SK-N-SH (cell line): ENCODE results near the gene RBM47. TPM values are rescaled to one million over a fixed set of nuclear protein-coding genes. Genes with fewer than 3 reads are reported as not detected.
A peak's percentile ranks its signal among the peaks of the same experiment; 100 is the strongest.

Experiments
- CTCF ChIA-PET: fragments of 300-600, 350-600 bp; formaldehyde crosslinking; extraction: SDS; loops from one replicate; lab custom pipeline; 2021; lab: Yijun Ruan, JAX
- POLR2A ChIA-PET: fragments of 350-600 bp; sonication (Branson Sonifier 250); formaldehyde crosslinking; extraction: SDS; loops from one replicate; lab custom pipeline; 2020; ENCODE audit warnings: antibody characterized with exemption, inconsistent platforms; lab: Yijun Ruan, JAX
- DNase-seq: peaks from one replicate; pipeline ENCODE4 v3.0.0; 2012
- H2AFZ ChIP-seq: fragments of 200-600 bp; sonication (generic); 2 replicates; pipeline ENCODE4 v1.8.1; 2016; ENCODE audit warnings: antibody characterized with exemption, mild to moderate bottlenecking, low read depth
- H3F3A ChIP-seq: fragments of 200-600 bp; sonication (generic); replicated peaks from 2 replicates; pipeline ENCODE3; 2016; ENCODE audit warnings: antibody characterized with exemption, mild to moderate bottlenecking; ENCODE audit not compliant: insufficient read depth
- H3K27ac ChIP-seq, 2 experiments: fragments of 200-500 bp in 1 of 2; fragments of 200-600 bp in 1 of 2; sonication (Bioruptor generic) in 1 of 2; sonication (generic), shearing (Covaris generic) in 1 of 2; 2 replicates each; pipeline versions ENCODE4 v1.5.1 to v1.6.1; 2014 to 2016; ENCODE audit warnings: low read depth in 2 of 2, inconsistent platforms in 1 of 2, low read length in 1 of 2, mild to moderate bottlenecking in 1 of 2, mixed read lengths in 1 of 2
- H3K27me3 ChIP-seq: fragments of 200-600 bp; sonication (generic), shearing (Covaris generic); 2 replicates; pipeline ENCODE4 v1.6.1; 2016; ENCODE audit warnings: mixed run types; ENCODE audit not compliant: insufficient read depth
- H3K36me3 ChIP-seq, 2 experiments: fragments of 200-500 bp in 1 of 2; fragments of 200-600 bp in 1 of 2; sonication (Bioruptor generic) in 1 of 2; sonication (generic) in 1 of 2; replicated peaks in 1 of 2; 2 replicates each; pipeline versions ENCODE3 to v1.5.1; 2014 to 2016; ENCODE audit warnings: low read length in 1 of 2, mild to moderate bottlenecking in 1 of 2; ENCODE audit not compliant: insufficient read depth in 2 of 2, control insufficient read depth in 1 of 2
- H3K4me1 ChIP-seq, 2 experiments: fragments of 200-500 bp in 1 of 2; fragments of 200-600 bp in 1 of 2; sonication (Bioruptor generic) in 1 of 2; sonication (generic), shearing (Covaris generic) in 1 of 2; 2 replicates each; pipeline versions ENCODE4 v1.5.1 to v1.6.1; 2014 to 2016; ENCODE audit warnings: low read depth in 1 of 2, low read length in 1 of 2, mixed run types in 1 of 2; ENCODE audit not compliant: insufficient read depth in 2 of 2, control insufficient read depth in 1 of 2
- H3K4me2 ChIP-seq: fragments of 200-600 bp; sonication (generic), shearing (Covaris generic); 2 replicates; pipeline ENCODE4 v1.6.1; 2017; ENCODE audit warnings: mixed run types
- H3K4me3 ChIP-seq, 2 experiments: fragments of 200-500 bp in 1 of 2; fragments of 200-600 bp in 1 of 2; sonication (Bioruptor generic) in 1 of 2; sonication (generic), shearing (Covaris generic) in 1 of 2; 2 replicates each; pipeline versions ENCODE4 v1.5.1 to v1.8.1; 2014 to 2016; ENCODE audit warnings: low read depth in 2 of 2, inconsistent platforms in 1 of 2, low read length in 1 of 2, mild to moderate bottlenecking in 1 of 2, mixed read lengths in 1 of 2, moderate library complexity in 1 of 2
- H3K79me2 ChIP-seq: fragments of 200-600 bp; sonication (generic); 2 replicates; pipeline ENCODE4 v1.8.1; 2017; ENCODE audit warnings: mild to moderate bottlenecking; ENCODE audit not compliant: insufficient read depth
- H3K9ac ChIP-seq: fragments of 200-600 bp; sonication (generic); 2 replicates; pipeline ENCODE4 v1.6.1; 2017; ENCODE audit warnings: mixed run types
- H3K9me2 ChIP-seq: fragments of 200-600 bp; sonication (generic); 2 replicates; pipeline ENCODE4 v1.6.1; 2017; ENCODE audit warnings: mixed run types
- H3K9me3 ChIP-seq: fragments of 200-600 bp; sonication (generic); 2 replicates; pipeline ENCODE4 v1.6.1; 2017; ENCODE audit warnings: mixed run types, mild to moderate bottlenecking, moderate library complexity
- H4K20me1 ChIP-seq: fragments of 200-600 bp; sonication (generic); 2 replicates; pipeline ENCODE4 v1.6.1; 2017; ENCODE audit warnings: mild to moderate bottlenecking, mixed run types; ENCODE audit not compliant: insufficient read depth
- CHD2 ChIP-seq: fragments of 150-350 bp; IDR thresholded peaks from 2 replicates; pipeline ENCODE4 v1.6.1; 2018; ENCODE audit warnings: low read length; ENCODE audit not compliant: partially characterized antibody
- ELF1 ChIP-seq: IDR thresholded peaks from 2 replicates; pipeline ENCODE4 v1.4.0; 2012
- EP300 ChIP-seq, 2 experiments: IDR thresholded peaks; 2 replicates each; pipeline versions ENCODE4 v1.4.0 to v1.6.1; 2012; ENCODE audit warnings: borderline replicate concordance in 1 of 2, low read depth in 1 of 2, low read length in 1 of 2
- FOSL2 ChIP-seq: IDR thresholded peaks from 2 replicates; pipeline ENCODE4 v1.4.0; 2012; ENCODE audit warnings: low read depth, mild to moderate bottlenecking, moderate library complexity, borderline replicate concordance
- FOXJ3 ChIP-seq: sonication (generic); formaldehyde crosslinking; IDR thresholded peaks from 2 replicates; pipeline ENCODE4 v1.5.1; 2020; ENCODE audit warnings: mild to moderate bottlenecking, missing genetic modification reagents
- JUND ChIP-seq: IDR thresholded peaks from 2 replicates; pipeline ENCODE4 v1.4.0; 2012
- MXI1 ChIP-seq: IDR thresholded peaks from 2 replicates; pipeline ENCODE4 v1.6.1; 2012; ENCODE audit warnings: mild to moderate bottlenecking, low read depth, low read length, improper control_type of control experiment
- NFIC ChIP-seq: IDR thresholded peaks from 2 replicates; pipeline ENCODE4 v1.4.0; 2012; ENCODE audit warnings: borderline replicate concordance
- PBX3 ChIP-seq: IDR thresholded peaks from 2 replicates; pipeline ENCODE4; 2012
- POLR2AphosphoS5 ChIP-seq: IDR thresholded peaks from 2 replicates; pipeline ENCODE4 v1.6.1; 2012; ENCODE audit warnings: low read depth, low read length
- RAD21 ChIP-seq: IDR thresholded peaks from 2 replicates; pipeline ENCODE4 v1.6.1; 2012; ENCODE audit warnings: mild to moderate bottlenecking, low read length
- RFX5 ChIP-seq: IDR thresholded peaks from 2 replicates; pipeline ENCODE4 v1.6.1; 2012; ENCODE audit warnings: mild to moderate bottlenecking, improper control_type of control experiment, low read length
- RXRA ChIP-seq: IDR thresholded peaks from 2 replicates; pipeline ENCODE4 v1.4.0; 2012; ENCODE audit warnings: low read depth, mild to moderate bottlenecking, borderline replicate concordance
- SMC3 ChIP-seq: IDR thresholded peaks from 2 replicates; pipeline ENCODE4 v1.6.1; 2012; ENCODE audit warnings: low read depth, low read length, improper control_type of control experiment
- TAF1 ChIP-seq: IDR thresholded peaks from 2 replicates; pipeline ENCODE4 v1.6.1; 2012; ENCODE audit warnings: low read depth, mild to moderate bottlenecking, low read length, moderate library complexity, borderline replicate concordance
- TCF12 ChIP-seq: IDR thresholded peaks from 2 replicates; pipeline ENCODE4 v1.4.0; 2012
- TEAD4 ChIP-seq: IDR thresholded peaks from 2 replicates; pipeline ENCODE4 v1.4.0; 2012; ENCODE audit warnings: mild to moderate bottlenecking, borderline replicate concordance; ENCODE audit not compliant: insufficient read depth
- USF2 ChIP-seq: fragments of 150-350 bp; IDR thresholded peaks from 2 replicates; pipeline ENCODE4 v1.6.1; 2017; ENCODE audit warnings: antibody characterized with exemption, low read length, low read depth, borderline replicate concordance
- YY1 ChIP-seq: IDR thresholded peaks from 2 replicates; pipeline ENCODE4 v1.4.0; 2012; ENCODE audit warnings: low read depth, mild to moderate bottlenecking
- ZBTB33 ChIP-seq: IDR thresholded peaks from 2 replicates; pipeline ENCODE4 v1.4.0; 2012; ENCODE audit warnings: low read depth, borderline replicate concordance
- WGBS: methylation state at CpG from one replicate; pipeline ENCODE4 v1.1.6; 2017; ENCODE audit warnings: low lambda C conversion rate; 5-methylcytosine and 5-hydroxymethylcytosine counted together
- polyA plus RNA-seq, 3 experiments: library from polyadenylated mRNA; depleted of rRNA; stranded (reverse); fragments of >200 nt; gene quantifications; 2 replicates each; pipeline ENCODE4 v1.2.3, GENCODE V29; 2012
- TF ChIP-seq, protein P1 (sequence below): IDR thresholded peaks from 2 replicates; pipeline ENCODE4 v1.4.0; 2012; ENCODE audit warnings: low read depth
- TF ChIP-seq, protein P2 (sequence below): fragments of 150-350 bp; IDR thresholded peaks from 2 replicates; pipeline ENCODE4 v1.6.1; 2016; ENCODE audit warnings: mild to moderate bottlenecking, low read depth, low read length

The RBM47 gene
- polyA plus RNA-seq, 1 of the 3 experiments (the other 2 are of a cell fraction), result 6.8 TPM

- H3K36me3 ChIP-seq, result no peaks in the 10 kb centered on the region
- no peaks in the 10 kb centered on the region for H3K79me2 ChIP-seq
- peaks cover 4% of the 10 kb centered on the region for H3F3A ChIP-seq
- no peaks in the 10 kb centered on the region for H3K9me2 ChIP-seq
- no peak for DNase-seq
- 72% methylated on average over 3 of the region's 5 CpGs for WGBS
- no peaks in the 10 kb centered on the region for H4K20me1 ChIP-seq
- H2AFZ ChIP-seq, result no peak overlapping the region
- H3K4me3 ChIP-seq, result no peak overlapping the region
- ChIA-PET CTCF (no interaction called here), POLR2A (no interaction called here)
- H3K9me3 ChIP-seq, result no peaks in the 10 kb centered on the region
- H3K4me2 ChIP-seq, result no peak overlapping the region
- H3K4me1 ChIP-seq, result no peaks in the 10 kb centered on the region; a peak in 2 of 4 replicates
- TF ChIP-seq RFX5, result no peak
- no peak for TF ChIP-seq TEAD4
- TF ChIP-seq USF2, result no peak
- TF ChIP-seq PBX3, result no peak
- no peak for TF ChIP-seq JUND
- no peak overlapping the region for H3K27ac ChIP-seq
- H3K9ac ChIP-seq, result no peak overlapping the region
- H3K27me3 ChIP-seq, result no peaks in the 10 kb centered on the region
These were observed 2.4 kb upstream of the RBM47 start for GRCh38 chr4:40632080-40632479.

DNA sequence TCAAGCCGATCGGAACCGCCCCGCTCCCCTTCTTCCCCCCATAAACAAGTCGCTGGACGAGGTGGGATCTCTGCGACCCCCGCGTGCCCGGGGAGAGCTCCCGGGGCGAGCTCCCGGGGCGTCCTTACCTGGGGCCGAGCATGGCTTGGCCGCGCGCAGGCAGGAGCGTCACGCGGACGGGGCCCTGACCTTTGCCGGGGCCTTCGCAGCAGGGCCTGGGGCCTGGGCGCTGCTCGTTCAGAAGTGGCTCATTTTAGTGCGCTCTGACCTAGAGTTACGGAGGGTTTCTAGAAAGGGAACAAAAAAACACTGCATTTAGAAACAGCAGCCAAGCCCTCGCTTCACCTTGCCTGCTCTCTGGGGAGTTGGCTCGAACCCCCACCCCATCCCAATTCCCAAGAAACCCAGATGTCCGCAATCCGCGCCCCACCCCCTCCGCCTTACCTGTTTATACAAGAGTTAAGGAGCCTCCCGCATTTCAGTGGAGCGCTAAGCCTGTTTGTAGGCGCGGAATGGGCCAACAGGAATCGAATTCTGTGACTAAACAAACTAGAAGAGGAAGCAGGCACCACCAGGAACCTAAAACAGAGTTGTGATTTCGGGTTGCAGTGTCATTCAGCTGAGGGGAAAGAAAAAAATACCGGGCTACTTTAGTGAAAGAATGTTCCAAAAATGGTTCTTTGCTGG is 814 bp upstream of the RBM47 start:
- peak; percentile 21 for DNase-seq
- Histone ChIP-seq H2AFZ (no peak overlapping the region), H3F3A (peaks cover 4% of the 10 kb centered on the region), H3K4me2 (no peak overlapping the region; the same call in 1 of the 2 replicates), H3K4me3 (no peak overlapping the region), H3K36me3 (no peaks in the 10 kb centered on the region), H4K20me1 (no peaks in the 10 kb centered on the region), H3K27me3 (no peaks in the 10 kb centered on the region), H3K4me1 (no peaks in the 10 kb centered on the region; a peak in 2 of 4 replicates), H3K9me2 (no peaks in the 10 kb centered on the region), H3K79me2 (no peaks in the 10 kb centered on the region), H3K9ac (no peak overlapping the region), H3K27ac (no peak overlapping the region), H3K9me3 (no peaks in the 10 kb centered on the region)
- TF ChIP-seq MXI1 (no peak), RXRA (no peak), FOXJ3 (no peak), RAD21 (no peak), ZBTB33 (no peak), NFIC (no peak), SMC3 (no peak), EP300 (IDR thresholded peaks at IDR 0.05; ENCODE audit: borderline replicate concordance in 1 of 2, low read depth in 1 of 2, low read length in 1 of 2) (no peak), USF2 (no peak), TCF12 (no peak), ELF1 (no peak), FOSL2 (no peak), CHD2 (no peak), TAF1 (no peak), YY1 (no peak), POLR2AphosphoS5 (no peak)
- TF ChIP-seq, protein P1, sequence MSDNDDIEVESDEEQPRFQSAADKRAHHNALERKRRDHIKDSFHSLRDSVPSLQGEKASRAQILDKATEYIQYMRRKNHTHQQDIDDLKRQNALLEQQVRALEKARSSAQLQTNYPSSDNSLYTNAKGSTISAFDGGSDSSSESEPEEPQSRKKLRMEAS, result no peak
- TF ChIP-seq, protein P2, sequence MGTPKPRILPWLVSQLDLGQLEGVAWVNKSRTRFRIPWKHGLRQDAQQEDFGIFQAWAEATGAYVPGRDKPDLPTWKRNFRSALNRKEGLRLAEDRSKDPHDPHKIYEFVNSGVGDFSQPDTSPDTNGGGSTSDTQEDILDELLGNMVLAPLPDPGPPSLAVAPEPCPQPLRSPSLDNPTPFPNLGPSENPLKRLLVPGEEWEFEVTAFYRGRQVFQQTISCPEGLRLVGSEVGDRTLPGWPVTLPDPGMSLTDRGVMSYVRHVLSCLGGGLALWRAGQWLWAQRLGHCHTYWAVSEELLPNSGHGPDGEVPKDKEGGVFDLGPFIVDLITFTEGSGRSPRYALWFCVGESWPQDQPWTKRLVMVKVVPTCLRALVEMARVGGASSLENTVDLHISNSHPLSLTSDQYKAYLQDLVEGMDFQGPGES, result no peak
- WGBS, result 86% methylated on average over 36 of the region's 41 CpGs
- CTCF ChIA-PET, result interaction anchor here (1.1 kb wide), 1 partner anchor 24 kb away, joined by 3 read pairs; no protein-coding TSS in a partner anchor
- POLR2A ChIA-PET, result no interaction called here
